NCI-H82 (cell line): ENCODE measurements around the gene ADAMTS10.
"Not testable (repeated sequence)": the region's sequence is repeated elsewhere in the genome, so short reads cannot be mapped to it uniquely, and the experiment has no call there.

ENCODE experiments used
- DNase-seq: peaks from one replicate; lab custom pipeline; 2025; lab: John Stamatoyannopoulos, UW

ADAMTS10 gene

DNA sequence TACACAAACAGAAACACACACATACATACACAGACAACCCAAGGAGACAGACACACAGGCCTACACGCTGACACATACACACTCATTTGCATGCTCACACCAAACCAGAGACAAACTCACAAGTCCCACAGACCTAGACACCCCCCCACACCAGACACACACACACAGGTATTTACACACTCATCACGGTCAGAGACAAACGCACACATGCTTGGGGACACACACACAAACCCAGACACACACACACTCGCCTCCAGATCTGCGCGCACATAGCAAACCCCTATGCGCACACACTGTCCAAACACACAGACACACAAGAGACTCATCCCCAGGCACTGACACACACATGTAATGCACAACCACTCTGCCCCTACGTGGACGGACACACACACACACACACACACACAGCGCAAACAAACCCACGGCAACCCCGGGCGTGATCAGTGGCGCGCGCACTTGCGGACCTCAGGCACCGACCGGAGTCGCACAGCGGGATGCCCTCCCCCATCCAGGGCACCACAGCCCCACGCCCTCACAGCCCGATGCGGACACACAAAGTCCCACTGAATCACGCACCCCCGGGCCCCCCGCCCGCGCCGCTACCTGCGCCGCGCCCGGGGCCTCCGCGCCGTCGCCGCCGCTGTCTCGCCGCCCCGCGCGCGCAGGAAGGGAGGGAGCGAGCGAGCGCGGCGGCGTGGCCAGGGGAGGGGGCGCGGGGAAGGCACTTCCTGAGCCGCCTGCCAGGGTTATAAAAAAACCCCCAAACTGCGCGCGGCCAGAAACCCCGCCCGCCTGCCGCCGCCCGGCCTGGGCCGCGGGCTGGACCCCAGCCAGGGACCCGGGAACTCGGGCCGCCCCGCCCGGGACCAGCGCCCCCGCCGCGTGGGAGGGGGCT lies at the start of gene ADAMTS10:
ADAMTS10 (minus strand) TSS at position 675 of the 895 bp plus-strand sequence. CDS start 5,005 bp downstream, outside the sequence.
- no peak for DNase-seq

DNA sequence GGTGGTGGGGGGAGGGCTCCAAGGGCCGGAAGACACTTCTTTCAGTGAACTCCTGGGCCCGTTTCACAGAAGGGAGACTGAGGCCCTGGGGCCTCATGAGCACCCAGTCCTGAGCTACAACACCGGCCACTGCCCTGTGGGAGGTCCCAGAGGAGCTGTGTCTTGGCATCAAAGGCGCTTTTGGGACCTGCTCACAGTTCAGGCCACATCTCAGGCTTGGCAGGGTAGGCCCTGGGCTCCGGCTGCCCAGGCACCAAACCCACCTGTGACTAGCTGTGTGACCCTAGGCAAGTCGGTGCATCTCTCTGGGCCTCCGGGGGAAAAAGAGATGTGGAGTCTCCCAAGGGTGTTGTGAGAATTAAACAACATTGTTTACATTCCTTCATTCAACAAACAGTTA lies 49.4 kb upstream of the ADAMTS10 start:
- no peak for DNase-seq

DNA sequence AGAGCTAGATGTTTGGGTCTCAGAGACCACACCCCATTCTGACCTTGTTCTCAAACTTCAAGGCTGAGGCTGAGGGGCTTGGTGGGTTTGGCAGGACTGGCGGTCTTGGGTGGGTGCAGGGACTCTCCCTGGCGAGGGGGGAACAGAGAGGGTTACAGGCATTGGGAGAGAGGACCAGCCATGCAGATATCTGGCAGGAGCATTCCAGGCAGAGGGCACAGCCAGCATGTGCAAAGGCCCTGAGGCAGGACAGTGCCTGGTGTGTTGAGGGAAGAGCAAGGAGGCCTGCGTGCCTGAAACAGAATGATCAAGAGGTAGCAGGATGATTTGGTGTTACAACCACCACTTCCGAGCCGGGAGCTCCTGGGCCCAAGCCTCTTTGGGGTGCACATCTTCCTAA lies 47.4 kb upstream of the ADAMTS10 start:
- no peak for DNase-seq

DNA sequence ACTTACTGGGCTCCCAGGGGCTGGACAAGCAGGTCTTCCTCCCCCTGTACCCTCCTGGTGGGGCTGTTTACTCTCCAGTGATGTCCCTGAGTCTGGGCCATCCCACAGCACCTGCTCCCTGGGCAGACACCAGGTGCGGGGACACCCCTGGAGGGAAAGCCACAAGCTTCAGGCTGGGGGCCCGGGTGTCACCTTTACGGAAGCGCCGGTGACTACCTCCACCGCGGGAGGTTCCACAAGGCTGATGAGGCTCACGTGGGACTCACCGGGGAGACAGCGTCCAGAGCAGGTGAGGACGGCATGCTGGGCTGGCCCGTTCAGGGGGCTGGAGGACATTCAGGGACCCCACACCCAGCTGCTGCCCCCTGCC lies 44.8 kb upstream of the ADAMTS10 start:
- no peak for DNase-seq

DNA sequence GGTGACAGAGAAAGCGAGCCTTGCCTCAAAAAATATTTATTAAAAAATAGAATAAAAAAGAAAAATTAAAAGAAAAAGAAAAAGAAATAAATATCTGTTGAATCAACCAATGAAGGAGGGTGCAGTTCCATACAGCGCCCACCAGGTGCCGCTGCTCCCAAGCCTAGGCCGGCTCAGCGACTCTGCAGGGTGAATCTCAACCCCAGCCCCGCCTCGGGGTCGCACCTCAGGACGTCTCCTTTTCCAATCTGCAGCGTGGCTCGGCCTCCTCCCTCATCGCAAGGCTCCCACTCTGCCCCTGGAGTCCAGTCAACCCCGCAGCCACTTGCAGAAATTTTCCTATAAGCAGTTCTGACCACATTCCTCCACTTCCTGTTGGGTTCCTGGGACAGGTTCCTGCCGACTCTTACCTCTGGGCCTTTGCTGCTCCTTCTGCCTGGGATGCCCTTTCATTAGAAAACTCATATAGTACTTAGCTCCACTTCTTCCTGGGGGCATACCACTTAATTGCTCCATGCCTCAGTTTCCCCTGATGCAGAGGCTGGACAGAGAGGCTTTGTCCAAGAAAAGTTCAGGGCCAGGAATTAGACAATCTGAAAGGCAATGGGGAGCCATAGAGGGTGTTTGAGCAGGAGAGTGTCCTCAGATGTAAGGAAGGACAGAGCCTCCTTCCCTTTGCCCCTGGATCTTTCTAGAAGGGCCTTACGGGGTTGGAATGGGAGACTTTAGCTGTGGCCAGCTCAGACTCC lies 44.2 kb upstream of the ADAMTS10 start:
- peak; percentile 53 for DNase-seq

DNA sequence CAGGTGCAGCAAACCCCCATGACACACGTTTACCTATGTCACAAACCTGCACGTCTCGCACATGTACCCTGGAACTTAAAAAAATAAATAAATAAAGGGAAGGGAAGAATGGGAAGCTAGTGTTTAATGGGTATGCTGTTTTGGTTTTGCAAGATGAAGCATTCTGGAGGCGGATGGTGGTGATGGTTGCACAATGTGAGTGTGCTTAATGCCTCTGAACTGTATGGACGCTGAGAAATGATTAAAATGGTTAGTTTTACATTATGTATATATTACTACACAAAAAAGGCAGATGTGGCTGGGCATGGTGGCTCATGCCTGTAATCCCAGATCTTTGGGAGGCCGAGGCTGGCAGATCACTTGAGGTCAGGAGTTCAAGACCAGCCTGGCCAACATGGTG lies 37.7 kb upstream of the ADAMTS10 start:
- no peak for DNase-seq

DNA sequence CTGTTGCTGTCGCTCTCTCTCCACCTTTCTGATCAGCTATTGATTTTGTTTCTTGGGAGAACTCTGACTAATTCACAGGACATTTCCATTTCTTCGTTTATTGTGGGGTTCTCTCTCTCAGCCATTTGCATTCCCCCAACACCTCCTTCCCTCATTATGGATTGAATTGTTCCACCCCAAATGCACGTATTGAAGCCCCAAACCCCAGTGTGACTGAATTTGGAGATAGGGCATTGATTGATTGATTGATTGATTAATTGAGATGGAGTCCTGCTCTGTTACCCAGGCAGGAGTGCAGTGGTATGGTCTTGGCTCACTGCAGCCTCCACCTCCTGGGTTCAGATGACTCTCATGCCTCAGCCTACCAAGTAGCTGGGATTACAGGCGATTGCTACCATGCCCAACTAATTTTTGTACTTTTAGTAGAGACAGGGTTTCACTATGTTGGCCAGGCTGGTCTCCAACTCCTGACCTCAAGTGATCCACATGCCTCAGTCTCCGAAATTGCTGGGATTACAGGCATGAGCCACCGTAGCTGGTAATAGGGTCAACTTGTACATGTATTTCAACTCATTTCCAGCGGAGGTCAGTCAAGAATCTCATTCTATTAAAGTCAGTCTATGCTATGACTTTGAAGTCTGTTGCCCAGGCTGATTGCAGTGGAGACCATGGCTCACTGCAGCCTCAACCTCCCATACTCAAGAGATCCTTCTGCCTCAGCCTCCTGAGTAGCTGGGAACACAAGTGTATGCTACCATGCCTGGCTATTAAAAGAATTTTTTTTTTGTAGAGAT lies 33.5 kb upstream of the ADAMTS10 start:
- DNase-seq: no peak

DNA sequence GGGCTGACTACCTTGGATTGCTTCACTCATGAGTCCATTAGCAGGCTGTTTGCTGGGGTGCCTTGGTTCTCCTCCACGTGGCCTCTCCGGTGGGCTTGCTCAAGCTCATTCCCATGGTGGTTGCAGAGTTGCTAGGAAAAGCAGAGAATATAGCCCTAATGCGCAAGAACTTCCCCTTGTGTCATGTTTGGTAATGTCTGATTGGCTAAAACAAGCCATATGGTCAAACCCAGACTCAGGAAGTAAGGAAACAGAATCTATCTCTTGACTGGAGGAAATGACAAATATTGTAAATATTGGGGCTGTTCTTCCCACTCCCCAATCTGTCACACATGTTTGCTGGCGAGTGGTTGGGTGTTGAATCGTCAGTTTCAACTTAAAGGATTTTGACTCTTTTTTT lies 32.0 kb upstream of the ADAMTS10 start:
- no peak for DNase-seq

DNA sequence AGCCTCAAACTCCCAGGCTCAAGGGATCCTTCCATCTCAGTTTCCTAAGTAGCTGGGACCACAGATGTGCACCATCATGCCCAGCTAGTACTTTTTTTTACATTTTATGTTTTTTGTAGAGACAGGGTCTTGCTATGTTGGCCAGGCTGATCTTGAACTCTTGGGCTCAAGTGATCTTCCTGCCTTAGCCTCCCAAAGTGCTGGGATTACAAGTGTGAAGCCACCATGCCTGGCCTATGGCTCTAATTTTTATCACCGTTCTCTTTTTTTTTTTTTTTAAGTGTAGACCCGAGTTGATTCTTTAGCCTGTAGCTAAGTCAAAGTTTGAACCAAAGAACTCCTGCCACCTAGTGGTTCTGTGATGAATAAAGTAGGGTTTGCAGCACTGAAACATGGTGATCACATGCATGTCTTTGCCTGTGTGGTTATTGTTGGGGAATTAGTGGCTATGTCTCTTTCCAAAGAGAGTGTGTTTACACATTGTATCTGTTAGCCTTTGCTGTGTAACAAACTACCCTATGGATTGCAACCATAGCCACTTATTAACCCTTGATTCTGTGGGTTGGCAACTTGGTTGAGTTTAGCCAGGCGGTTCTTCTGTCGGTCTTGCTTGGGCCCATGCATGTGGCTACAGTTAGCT lies 31.5 kb upstream of the ADAMTS10 start:
- DNase-seq: peak; percentile 18

DNA sequence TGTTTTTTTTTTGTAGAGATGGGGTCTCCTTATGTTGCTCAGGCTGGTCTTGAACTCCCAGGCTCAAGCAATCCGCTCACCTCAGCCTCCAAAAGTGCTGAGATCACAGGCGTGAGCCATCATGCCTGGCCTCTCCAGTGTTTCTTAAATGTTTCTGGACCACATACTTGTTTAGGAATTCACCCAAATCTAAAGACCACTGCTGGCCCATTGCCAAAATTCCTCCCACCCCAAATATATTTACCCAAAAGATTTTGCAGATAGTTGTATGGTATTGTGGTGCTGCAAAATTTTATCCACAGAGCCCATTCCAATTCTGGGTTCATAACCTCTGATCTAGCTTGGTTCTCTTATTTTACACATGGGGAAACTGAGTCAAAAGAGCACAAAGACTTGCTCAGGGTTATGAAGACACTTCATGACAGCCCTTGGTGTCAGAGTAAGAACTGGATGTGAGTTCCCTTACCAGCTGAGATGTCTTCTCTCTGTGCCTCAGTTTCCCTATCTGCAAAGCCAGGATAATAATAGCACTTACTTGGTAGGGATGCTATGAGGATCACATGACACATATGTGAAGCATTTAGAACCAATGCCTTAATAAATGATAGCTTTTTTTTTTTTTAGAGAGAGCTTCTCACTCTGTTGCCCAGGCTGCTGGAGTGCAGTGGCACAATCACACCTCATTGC lies 30.8 kb upstream of the ADAMTS10 start:
- no peak for DNase-seq

DNA sequence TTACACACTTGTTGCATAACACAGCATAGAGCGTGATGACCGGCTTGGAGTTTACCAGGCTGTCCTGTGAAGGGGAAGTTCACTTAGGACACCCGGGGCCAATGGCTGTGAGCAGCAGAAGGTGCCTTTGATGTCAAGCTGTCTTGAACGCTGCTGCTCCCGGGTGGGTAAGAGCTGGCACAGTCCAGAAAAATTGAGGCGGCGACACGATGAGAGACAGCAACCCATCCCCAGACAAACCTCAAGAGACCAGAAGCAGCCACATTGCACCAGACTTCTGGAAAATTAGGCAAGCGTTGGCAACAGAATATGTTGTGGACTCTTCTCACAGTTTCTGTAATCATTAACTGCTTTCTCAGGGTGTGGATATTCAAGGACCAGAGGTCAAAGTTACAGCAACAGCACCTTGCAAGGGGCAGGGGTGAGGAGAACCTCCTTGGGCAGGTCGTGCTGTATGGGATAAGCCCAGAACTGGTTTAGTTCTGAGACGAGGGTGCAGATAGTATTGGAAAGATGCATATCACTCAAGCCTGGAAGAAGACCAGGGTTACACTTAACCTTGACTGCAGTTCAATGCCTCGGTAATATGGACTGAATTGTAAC lies 30.0 kb upstream of the ADAMTS10 start:
- no peak for DNase-seq

DNA sequence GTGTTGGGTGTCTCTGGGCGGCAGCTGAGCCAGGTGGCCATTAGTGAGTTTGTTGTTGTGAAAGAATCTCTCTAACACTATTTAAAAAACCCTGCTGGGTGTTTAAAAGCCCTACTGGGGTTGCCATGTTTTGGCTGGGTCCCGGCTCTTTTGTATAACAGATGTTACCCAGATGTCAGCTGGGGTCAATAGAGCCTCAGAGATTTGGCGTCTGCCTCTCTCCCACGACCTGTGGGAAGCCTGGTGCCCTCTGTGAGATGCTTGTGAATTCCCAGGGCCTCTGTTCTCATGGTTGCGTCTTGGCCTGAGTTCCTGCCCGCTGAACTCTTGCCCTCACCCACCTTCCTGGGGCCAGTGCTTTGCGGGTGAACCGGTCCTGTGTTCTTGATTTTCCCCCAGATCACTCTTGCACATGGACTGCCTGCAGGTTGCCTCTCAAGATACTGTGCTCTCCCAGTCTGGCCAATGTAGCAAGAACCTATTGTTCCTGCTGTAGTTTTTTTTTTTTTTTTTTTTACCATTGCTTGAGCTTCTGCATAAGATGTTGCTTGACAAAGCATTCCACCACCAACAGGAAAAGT lies 29.4 kb upstream of the ADAMTS10 start:
- DNase-seq: no peak

DNA sequence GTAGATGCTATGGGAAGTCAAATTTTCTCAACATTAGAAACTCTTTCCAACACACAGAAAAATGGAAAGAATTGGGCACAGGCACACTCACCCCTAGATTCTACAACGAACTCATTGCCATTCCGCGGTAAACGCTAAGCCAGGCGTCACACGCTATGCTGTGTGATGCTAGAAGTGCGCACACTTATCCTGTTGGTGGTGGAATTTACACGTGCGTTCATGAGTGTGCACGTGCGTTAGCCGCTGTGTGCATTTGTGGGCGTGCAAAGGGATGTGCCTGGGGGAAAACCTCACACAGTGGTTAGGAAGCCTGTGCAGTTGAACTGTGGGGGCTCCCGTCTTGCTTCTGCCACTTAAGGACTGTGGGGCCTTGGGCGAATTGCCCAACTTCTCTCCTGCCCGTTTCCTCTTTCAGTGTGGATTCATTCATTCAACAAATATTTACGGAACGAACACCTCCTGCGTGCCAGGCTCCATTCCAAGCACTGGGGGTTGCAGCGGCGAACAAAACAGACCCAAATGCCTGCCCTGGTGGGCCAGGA lies 27.6 kb upstream of the ADAMTS10 start:
- DNase-seq: no peak

DNA sequence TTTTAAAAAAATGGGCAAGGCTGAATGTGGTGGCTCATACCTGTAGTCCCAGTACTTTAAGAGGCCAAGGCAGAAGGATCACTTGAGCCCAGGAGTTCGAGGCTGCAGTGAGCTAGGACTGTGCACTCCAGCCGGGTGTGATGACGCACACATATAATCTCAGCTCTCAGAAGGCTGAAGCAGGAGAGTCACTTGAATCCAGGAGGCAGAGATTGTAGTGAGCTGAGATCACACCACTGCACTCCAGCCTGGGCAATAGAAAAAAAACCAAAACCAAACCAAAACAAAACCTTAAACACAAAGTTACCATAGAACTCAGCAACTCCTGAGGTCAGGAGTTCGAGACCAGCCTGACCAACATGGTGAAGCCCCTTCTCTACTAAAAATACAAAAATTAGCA lies 26.6 kb upstream of the ADAMTS10 start:
- not testable (repeated sequence) for DNase-seq

DNA sequence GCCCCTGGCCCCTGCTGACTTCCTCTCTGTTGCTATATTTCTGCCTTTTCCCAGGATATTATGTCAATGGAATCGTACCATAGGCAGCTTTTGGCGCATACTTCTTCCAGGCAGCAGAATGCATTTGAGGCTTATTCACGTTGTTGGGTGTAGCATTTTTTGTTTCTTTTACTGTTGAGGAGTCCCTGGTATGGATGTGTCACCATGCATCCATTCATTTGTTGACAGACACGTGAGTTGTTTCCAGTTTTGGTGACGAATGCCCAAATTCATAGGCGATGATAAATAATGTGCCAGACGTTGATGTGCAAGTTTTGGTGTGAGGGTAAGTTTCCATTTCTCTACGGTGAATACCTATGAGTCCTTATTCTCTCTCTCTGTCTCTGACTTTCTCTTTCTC lies 24.9 kb upstream of the ADAMTS10 start:
- no peak for DNase-seq

DNA sequence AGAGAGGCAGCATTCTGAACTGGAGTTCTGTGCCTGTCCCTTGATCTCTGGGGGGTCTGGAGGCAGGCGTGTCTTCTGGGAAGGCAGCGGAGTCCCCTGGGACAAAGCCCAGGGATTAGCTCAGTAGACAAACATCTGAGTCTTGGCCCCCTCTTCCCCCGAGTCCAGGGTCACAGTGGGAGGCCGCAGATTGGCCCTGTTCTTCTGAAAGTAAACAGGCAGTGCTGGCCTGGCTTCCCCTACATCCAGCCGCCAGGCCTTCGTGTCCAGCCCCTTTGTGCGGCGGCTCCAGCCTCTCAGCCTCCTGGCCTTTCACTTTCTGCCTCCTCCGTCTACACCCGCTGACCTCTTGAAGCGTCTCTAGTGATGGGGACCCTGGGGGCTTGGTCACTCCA lies 20.9 kb upstream of the ADAMTS10 start:
- peak; percentile 19 for DNase-seq

DNA sequence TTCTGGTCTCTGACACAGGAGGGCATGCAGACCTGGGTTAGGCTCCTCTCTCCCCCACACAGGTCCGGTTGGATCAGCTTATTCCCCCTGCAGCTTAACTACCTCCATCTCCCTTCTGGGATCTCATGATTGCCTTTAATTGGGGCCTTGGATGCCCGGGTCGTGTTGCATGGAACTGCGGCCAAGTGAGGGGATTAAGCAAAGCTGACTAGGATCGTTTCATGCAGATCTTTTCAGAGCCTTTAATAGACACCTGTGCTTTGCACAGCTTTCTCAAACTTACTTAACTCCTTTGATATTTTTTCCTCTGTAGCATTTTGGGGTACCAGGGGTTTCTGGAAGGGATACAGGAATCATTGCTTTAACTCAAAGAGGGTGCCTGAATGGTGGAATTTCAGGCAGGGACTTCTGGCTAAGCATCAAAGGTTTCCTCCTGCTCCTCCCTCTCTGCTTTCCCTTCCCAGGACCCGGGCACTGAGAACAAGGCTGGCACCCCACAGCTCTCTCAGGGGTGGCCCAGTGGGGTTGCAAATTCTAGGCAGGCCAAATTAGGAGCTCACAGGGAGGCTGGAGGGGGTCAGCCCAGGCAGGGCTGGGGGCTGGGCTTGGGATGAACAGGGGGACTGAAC lies 20.4 kb upstream of the ADAMTS10 start:
- DNase-seq: no peak

DNA sequence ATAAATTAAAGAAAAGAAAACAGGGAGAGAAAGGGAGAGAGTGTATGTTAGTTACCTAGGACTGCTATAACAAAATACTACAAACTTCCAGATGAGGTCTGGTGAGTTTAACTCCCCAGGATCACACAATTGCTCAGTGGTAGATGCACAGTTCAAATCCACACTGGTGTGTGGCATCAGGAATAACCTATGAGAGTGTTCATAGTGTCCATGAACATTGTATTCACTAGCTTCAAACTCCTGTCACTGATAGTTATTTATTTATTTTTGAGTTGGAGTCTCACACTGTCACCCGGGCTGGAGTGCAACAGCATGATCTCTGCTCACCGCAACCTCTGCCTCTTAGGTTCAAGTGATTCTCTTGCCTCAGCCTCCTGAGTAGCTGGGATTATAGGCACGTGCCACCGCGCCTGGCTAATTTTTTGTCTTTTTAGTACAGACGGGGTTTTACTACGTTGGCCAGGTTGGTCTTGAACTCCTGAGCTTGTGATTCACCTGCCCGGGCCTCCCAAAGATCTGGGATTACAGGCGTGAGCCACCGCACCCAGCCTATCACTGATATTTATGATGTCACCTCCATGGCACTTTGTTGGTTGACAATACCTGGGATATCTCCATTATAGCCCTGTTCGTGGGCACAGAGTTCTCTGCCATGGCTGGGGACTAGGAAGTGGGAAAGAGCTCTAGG lies 19.6 kb upstream of the ADAMTS10 start, which contains the start of gene NFILZ:
NFILZ (plus strand) TSS at position 638 of the 688 bp plus-strand sequence. CDS start 46,133 bp downstream, outside the sequence.
- no peak for DNase-seq

DNA sequence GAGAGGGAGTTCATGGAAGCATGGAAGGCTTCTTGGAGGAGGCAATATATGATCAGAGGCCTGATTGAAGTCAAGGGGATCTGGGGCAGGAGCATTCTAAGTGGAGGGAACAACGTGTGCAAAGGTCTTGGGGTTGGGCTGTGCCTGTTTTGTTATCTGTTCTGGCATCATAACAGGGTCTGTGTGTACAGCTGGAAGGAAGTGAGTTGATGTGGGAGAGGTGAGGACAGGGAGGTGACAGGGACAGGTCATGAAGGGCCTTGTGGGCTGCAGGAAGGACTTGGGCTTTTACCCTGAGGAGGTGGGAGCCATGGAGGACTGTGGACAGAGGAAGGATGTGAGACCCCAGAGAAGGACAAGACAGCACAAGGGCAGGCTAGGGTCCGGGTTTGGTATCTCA lies 18.7 kb upstream of the ADAMTS10 start:
- DNase-seq: no peak
